ENCODE measurements around the gene LHB.

Gene LHB

DNA sequence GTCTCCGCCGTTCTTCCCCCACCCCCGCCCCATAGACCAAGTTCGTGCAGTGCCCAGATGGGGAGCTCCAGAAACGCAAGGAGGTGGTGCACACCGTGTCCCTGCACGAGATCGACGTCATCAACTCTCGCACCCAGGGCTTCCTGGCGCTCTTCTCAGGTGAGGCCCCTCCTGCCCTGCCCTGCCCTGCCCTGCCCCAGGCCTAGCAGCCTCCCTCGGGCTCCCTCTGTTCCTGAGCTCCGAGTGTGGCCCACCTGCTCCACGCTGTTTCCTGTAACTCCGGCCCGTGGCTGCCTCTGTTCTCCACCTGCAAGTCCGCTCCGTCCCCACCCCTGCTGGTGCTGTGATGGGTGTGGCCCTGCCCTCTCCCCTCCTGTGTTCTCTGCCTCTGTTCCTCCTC lies 6.4 kb downstream of the LHB start:
- no peak for DNase-seq (ENCODE audit: low read depth in 2 of 2)

- no peak for DNase-seq (ENCODE audit: low read depth in 2 of 2)
These were observed 7.1 kb downstream of the LHB start for GRCh38 chr19:49009828-49010227.

GRCh38 chr19:49006905-49007304 lies 10.0 kb downstream of the LHB start:
- no peak for DNase-seq (ENCODE audit: low read depth in 2 of 2)

GRCh38 chr19:49004964-49005614 lies 11.8 kb downstream of the LHB start:
- no peak for DNase-seq (ENCODE audit: low read depth in 2 of 2)

GRCh38 chr19:49004133-49004532 lies 12.8 kb downstream of the LHB start:
- DNase-seq (ENCODE audit: low read depth in 2 of 2): no peak

- peak; percentile 40 to 43 for DNase-seq (ENCODE audit: low read depth in 2 of 2)
These were observed 17.2 kb downstream of the LHB start for GRCh38 chr19:48999481-49000325.

GRCh38 chr19:48997972-48998371 lies 18.9 kb downstream of the LHB start:
- DNase-seq (ENCODE audit: low read depth in 2 of 2): peak in 1 of 2 donors; percentile 23

DNA sequence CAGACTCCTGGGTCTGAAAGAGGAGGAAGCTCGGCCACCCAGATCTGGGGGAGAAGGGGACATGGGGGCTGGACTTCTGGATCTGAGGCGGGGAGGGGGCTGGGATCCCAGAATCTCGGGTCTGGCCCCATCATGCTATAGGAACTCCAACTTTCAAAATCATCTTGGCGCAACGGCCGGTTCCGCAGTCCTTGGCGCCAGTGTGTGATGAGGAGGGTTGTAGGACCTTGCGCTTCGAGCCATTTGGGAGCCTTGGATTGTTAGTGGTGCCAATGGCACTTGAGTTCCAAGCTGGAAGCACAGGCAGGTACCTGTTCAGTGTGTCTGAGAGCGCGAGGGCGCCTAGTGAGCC lies 22.9 kb downstream of the LHB start:
- no peak for DNase-seq (ENCODE audit: low read depth in 2 of 2)

DNA sequence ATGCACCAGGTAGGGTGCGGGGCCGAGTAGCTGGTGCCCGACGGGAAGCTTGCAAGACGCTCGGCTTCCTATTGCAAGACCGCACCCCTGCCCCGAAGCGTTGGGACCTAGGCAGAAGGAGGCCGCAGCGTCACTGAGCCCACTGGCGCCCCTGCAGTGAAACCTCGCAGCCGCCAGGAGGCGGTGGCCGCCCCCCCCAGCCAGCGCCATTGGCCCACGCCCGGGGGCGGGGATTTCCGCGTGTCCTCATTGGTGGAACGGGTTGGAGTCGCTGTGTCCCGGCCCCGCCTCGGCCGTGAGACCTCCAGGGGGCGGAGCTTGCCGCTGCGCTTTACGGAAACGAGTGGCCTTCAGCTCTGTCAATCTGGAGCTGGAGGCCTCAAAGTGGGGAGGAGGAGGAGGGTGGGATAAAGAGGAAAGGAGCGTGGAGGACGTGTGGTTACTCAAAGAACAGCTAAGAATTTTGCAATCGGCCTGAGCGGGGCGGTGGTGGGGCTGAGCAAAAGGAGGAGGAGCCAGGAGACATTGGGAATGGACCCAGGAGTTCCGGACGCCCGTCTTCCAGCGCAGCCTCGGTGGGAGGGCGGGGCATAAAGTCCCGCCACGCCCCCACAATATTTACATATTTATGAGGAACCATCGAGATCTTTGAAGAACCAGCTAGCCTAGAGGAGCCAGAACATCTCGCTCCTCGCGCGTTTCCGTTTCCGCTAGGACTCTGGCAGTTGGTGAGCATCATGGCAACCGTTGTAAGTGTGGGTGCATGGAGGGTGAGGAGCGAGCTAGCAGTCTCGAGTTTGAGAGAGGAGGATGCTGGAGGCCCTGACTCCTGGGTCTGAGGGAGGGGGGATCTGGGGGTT lies 23.5 kb downstream of the LHB start, which contains the start of the genes GYS1 and RUVBL2:
TSS of gene GYS1 (minus strand) at position 135 of the 860 bp plus-strand sequence. CDS start 197 bp downstream, outside the sequence.
TSS of gene RUVBL2 (plus strand) at position 713 of the 860 bp plus-strand sequence. CDS start at position 738, 25 bp downstream.
- peak; percentile 96 to 97 for DNase-seq (ENCODE audit: low read depth in 2 of 2)

DNA sequence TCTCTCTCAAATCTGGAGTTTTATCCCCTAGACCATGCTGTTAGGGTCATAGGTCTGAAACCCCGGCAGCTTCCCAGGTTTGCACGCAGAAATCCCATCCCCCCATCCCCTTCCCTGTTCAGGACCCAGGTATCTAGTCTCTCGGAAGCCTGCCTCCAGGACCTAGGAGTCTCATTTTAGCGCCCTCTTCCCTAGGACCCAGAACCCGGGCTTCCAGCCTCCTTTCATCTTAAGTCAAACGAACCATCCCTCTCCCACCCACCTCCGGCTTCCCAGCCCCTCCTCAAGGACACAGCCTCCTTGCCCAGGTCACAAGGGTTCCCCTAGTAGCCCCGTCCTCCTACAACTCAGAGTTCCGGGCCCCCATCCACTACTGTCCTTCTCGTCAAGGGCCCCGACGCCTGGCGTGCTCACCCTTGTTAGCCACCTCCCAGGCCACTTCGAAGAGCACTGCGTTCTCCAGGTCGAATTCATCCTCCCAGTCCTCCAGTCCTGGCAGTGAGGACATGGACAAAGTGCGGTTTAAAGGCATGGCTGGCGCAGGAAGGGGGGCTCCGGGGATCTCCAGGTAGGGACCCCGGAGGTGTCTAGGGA lies 24.2 kb downstream of the LHB start:
- no peak for DNase-seq (ENCODE audit: low read depth in 2 of 2)

DNA sequence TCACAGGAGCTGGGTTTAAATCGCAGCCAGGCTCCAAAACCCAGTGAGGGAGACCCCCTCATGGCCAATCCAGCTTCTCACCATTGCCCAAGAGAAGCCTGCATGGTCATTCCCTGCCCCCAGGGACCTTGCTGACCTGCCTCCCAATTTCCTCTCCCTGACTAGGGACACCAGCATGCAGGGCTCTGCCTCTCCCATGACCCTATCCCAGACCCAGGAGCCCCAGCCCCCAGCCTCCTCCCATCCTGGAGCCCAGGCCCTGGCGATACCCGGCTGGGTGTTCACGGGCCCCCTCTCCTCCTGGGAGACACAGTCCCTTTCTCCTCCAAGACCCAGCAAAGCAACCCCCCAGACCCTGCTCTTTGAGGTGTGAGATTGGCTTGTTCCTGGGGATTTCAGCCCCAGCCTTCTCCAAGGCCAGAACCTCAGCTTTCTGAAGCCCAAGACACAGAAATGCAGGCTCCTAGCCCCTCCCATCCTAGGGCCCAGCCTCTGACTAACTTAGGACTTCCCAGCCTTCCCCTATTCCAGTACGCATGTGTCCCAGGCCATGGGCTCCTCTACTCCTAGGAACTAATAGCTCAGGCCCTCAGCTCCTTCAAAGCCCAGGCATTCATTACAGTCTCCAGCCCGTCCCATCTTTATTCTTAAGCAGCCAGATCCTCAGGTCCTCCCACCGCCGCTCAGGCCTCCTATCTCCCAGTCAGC lies 24.9 kb downstream of the LHB start:
- no peak for DNase-seq (ENCODE audit: low read depth in 2 of 2)

GRCh38 chr19:48991011-48991609 lies 25.8 kb downstream of the LHB start:
- DNase-seq (ENCODE audit: low read depth in 2 of 2): no peak

DNA sequence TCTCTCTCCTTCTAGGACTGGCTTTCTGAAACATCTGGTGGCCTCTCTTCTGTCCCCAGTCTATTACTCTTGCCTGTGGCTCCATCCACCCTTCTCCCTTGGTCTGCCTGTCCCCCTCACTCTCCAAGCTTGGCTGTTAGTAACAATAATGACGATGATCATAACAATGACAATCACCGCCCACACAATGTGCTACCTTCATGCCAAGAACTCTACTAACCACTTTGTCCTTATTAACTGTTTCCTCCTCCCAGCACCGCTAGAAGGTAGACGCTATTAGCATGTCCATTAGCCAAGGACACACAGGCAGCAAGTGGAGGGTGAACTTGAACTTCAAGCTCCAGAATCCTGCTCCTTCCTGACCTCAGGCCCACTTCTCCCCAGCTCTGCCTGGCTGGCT lies 26.5 kb downstream of the LHB start:
- DNase-seq (ENCODE audit: low read depth in 2 of 2): no peak

DNA sequence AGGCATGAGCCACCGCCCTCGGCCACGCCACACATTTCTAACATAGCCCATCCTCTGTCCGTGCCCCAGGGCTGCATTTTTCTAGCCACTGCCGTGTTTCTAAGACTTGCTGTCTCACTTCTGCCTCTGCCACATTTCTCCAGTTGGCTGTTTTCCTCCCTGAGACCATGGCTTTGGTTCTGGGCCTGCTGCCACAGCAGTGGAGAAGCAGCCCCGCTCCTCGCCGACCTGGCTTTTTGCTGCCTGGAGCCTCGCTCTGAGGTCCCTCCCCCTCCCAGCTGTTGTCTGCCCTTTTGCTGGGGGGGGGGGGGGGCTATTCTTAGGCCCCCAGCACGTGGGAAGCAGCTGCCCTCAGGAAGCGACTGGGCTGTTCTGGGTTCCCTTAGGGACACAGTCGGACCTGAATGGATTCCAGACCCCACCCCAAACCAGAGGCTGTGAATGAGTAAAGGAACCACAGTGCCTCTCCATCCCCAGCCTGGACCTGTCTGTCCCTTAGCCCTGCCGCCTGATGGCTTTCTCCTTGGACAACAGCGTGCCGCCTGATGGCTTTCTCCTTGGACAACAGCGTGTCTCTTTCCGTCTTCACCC lies 27.1 kb downstream of the LHB start:
- DNase-seq (ENCODE audit: low read depth in 2 of 2): no peak

DNA sequence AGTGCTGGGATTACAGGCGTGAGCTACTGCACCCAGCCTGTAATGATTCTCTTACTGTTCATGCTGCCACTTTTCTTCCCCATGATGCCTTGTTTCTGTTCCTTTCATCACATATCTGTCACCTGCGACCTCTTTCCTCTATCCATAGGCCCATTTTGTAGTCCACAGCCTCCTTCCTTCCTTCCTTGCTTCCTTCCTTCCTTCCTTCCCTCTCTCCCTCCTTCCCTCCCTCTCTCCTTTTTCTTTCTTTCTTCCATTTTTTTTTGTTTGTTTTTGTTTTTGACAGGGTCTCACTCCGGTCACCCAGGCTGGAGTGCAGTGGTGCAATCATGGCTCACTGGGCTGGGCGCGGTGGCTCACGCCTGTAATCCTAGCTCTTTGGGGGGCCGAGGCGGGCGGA lies 28.0 kb downstream of the LHB start:
- no peak for DNase-seq (ENCODE audit: low read depth in 2 of 2)

- DNase-seq (ENCODE audit: low read depth in 2 of 2): no peak
These were observed 28.6 kb downstream of the LHB start for GRCh38 chr19:48988286-48988685.

DNA sequence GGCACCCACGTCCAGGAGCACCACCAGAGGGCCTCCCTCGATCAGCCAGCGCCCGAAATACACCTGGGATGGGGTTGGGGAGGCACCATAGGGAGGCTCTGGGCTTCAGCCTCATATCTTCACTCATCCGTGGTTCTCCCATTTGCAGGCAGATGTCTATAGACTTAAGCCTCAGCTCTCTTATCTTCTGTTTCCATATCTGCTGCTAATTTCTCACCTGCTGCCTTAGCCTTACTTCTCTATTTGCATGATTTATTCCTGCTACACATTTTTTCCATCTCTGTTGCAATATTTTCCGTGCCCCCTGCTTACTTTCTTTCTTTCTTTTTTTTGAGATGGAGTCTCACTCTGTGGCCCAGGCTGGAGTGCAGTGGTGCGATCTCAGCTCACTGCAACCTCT lies 29.6 kb downstream of the LHB start:
- DNase-seq (ENCODE audit: low read depth in 2 of 2): no peak

DNA sequence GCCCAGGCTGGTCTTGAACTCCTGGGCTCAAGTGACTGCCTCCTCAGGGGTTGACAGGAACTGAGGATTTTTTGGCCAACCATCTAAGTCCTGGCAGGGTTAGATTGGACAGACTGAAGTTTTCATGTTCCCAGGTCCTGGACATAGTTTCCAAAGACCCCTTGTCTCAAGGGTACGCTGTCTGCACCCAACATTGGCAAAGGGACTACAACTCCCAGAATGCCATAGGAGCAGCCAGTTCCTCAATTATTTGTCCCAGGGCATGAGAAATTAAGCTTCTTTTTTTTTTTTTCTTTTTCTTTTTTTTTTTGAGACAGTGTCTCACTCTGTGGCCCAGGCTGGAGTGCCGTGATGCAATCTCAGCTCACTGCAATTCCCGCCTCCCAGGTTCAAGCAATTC lies 30.7 kb downstream of the LHB start:
- DNase-seq (ENCODE audit: low read depth in 2 of 2): no peak

DNA sequence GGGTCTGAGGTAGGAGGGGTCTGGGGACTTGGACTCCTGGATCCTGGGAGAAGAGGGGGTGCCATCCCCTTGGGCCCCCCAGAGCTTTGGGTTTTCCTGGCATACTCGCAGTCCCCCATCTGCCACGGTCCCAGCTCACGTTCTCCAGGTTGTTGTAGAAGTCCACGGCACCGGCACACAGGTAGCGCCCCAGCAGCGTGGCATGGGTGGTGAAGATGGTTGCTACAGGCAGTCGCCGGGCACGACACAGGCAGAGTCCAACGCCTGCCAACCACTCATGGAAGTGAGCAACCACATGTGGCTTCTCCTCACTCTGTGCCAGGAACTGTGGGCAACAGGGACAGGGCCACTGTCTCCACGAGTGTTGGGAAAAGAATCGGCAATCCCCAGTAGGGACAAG lies 31.2 kb downstream of the LHB start:
- DNase-seq (ENCODE audit: low read depth in 2 of 2): no peak

DNA sequence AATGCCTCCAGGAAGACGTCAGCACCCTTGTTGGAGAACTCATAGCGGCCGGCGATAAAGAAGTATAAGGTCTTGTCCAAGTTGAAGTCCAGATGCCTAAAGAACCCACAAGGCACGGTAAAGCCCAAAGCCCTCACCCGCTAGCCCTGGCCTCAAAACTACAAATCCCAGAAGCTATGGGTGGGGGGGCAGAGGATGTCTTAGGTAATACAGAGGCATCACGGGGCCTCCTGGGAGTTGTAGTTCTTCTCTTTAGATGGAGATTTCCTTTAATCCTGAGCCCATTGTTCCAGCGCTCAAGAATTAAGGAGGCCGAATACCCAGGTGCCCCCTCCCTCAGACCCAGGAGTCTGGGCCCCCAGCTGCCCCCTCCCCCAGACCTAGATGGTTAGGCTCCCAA lies 34.6 kb downstream of the LHB start:
- DNase-seq (ENCODE audit: low read depth in 2 of 2): no peak
